Hypothalamus (tissue), 51 donors: ENCODE measurements around the gene SCN5A.

Source experiments
- DNase-seq, 51 donors: peaks; one replicate each; lab custom pipeline; 2025; lab: John Stamatoyannopoulos, UW

Gene SCN5A

GRCh38 chr3:38516669-38517068 is 132.8 kb downstream of the SCN5A start:
- DNase-seq, result no peak

GRCh38 chr3:38515367-38515766 is 134.1 kb downstream of the SCN5A start:
- no peak for DNase-seq

- DNase-seq, result no peak
These were observed 137.9 kb downstream of the SCN5A start for GRCh38 chr3:38511546-38511945.

- DNase-seq, result no peak
These were observed 138.9 kb downstream of the SCN5A start for GRCh38 chr3:38510631-38511030.

GRCh38 chr3:38509732-38510131 is 139.8 kb downstream of the SCN5A start:
- no peak for DNase-seq

- DNase-seq, result no peak
These were observed 142.4 kb downstream of the SCN5A start for GRCh38 chr3:38507120-38507519.

- DNase-seq, result no peak
These were observed 148.6 kb downstream of the SCN5A start for GRCh38 chr3:38500688-38501417.
